T-helper 2 cell treated with Interferon-gamma antibody and Interleukin-4, amounts not matched to agents 5 μg/mL and 100 μg/mL, for 36 hours (primary cell): ENCODE results near the gene PAGR1.

Source experiments
- DNase-seq: peaks from one replicate; pipeline ENCODE4 v3.0.0; 2021; ENCODE audit warnings: low spot score
- H3K27ac Mint-ChIP-seq: one replicate; pipeline ENCODE4 v1.8.0; 2021; ENCODE audit warnings: mild to moderate bottlenecking, mixed read lengths
- H3K27me3 Mint-ChIP-seq: one replicate; pipeline ENCODE4 v1.8.0; 2021; ENCODE audit warnings: low read depth, mixed read lengths
- H3K36me3 Mint-ChIP-seq: one replicate; pipeline ENCODE4 v1.8.0; 2021; ENCODE audit warnings: low read depth, mixed read lengths
- H3K4me1 Mint-ChIP-seq: one replicate; pipeline ENCODE4 v1.8.0; 2021; ENCODE audit warnings: low read depth, mixed read lengths
- H3K4me3 Mint-ChIP-seq: one replicate; pipeline ENCODE4 v1.8.0; 2022; ENCODE audit warnings: mild to moderate bottlenecking, moderate library complexity, mixed read lengths
- H3K9me3 Mint-ChIP-seq: one replicate; pipeline ENCODE4 v1.8.0; 2021; ENCODE audit warnings: mixed read lengths

Gene PAGR1

GRCh38 chr16:29844575-29845331 is 28.8 kb downstream of the PAGR1 start:
- H3K36me3 Mint-ChIP-seq, result peaks cover 42% of the 10 kb centered on the region
- H3K4me3 Mint-ChIP-seq, result no peak overlapping the region
- no peaks in the 10 kb centered on the region for H3K27me3 Mint-ChIP-seq
- peaks cover 1% of the 10 kb centered on the region for H3K4me1 Mint-ChIP-seq
- no peak overlapping the region for H3K27ac Mint-ChIP-seq
- no peaks in the 10 kb centered on the region for H3K9me3 Mint-ChIP-seq
- no peak for DNase-seq

GRCh38 chr16:29845656-29846055 is 29.7 kb downstream of the PAGR1 start:
- Mint-ChIP-seq H3K9me3 (no peaks in the 10 kb centered on the region), H3K27ac (no peak overlapping the region), H3K36me3 (peaks cover 44% of the 10 kb centered on the region), H3K4me3 (no peak overlapping the region), H3K4me1 (peaks cover 1% of the 10 kb centered on the region), H3K27me3 (no peaks in the 10 kb centered on the region)
- DNase-seq, result no peak

GRCh38 chr16:29848420-29849297 is 32.7 kb downstream of the PAGR1 start:
- Mint-ChIP-seq H3K27ac (no peak overlapping the region), H3K27me3 (no peaks in the 10 kb centered on the region), H3K4me3 (no peak overlapping the region), H3K9me3 (no peaks in the 10 kb centered on the region), H3K36me3 (peaks cover 34% of the 10 kb centered on the region), H3K4me1 (peaks cover 1% of the 10 kb centered on the region)
- DNase-seq, result peak; percentile 72

GRCh38 chr16:29849505-29849904 is 33.6 kb downstream of the PAGR1 start:
- no peak overlapping the region for H3K27ac Mint-ChIP-seq
- peaks cover 1% of the 10 kb centered on the region for H3K4me1 Mint-ChIP-seq
- DNase-seq, result no peak
- H3K36me3 Mint-ChIP-seq, result peaks cover 27% of the 10 kb centered on the region
- H3K4me3 Mint-ChIP-seq, result no peak overlapping the region
- H3K27me3 Mint-ChIP-seq, result no peaks in the 10 kb centered on the region
- no peaks in the 10 kb centered on the region for H3K9me3 Mint-ChIP-seq

GRCh38 chr16:29850998-29851397 is 35.0 kb downstream of the PAGR1 start:
- Mint-ChIP-seq H3K4me3 (no peak overlapping the region), H3K4me1 (peaks cover 1% of the 10 kb centered on the region), H3K36me3 (peaks cover 16% of the 10 kb centered on the region), H3K27me3 (no peaks in the 10 kb centered on the region), H3K9me3 (no peaks in the 10 kb centered on the region), H3K27ac (no peak overlapping the region)
- DNase-seq, result no peak

- H3K9me3 Mint-ChIP-seq, result no peaks in the 10 kb centered on the region
- H3K36me3 Mint-ChIP-seq, result peaks cover 9% of the 10 kb centered on the region
Measured at GRCh38 chr16:29852654-29853053, 36.7 kb downstream of the PAGR1 start.

GRCh38 chr16:29854520-29855100 is 38.7 kb downstream of the PAGR1 start:
- DNase-seq, result no peak
- Mint-ChIP-seq H3K27me3 (no peaks in the 10 kb centered on the region), H3K4me1 (no peaks in the 10 kb centered on the region), H3K9me3 (no peaks in the 10 kb centered on the region), H3K36me3 (peaks cover 18% of the 10 kb centered on the region), H3K4me3 (no peak overlapping the region), H3K27ac (no peak overlapping the region)

More at GRCh38 chr16:29852654-29853053, 36.7 kb downstream of the PAGR1 start:
- Mint-ChIP-seq H3K4me3 (no peak overlapping the region), H3K27ac (no peak overlapping the region), H3K4me1 (peaks cover 1% of the 10 kb centered on the region), H3K27me3 (no peaks in the 10 kb centered on the region)
- DNase-seq, result no peak

- no peak overlapping the region for H3K4me3 Mint-ChIP-seq
- H3K27ac Mint-ChIP-seq, result no peak overlapping the region
- peaks cover 23% of the 10 kb centered on the region for H3K36me3 Mint-ChIP-seq
- DNase-seq, result no peak
- H3K4me1 Mint-ChIP-seq, result peaks cover 10% of the 10 kb centered on the region
- H3K27me3 Mint-ChIP-seq, result no peaks in the 10 kb centered on the region
- H3K9me3 Mint-ChIP-seq, result no peaks in the 10 kb centered on the region
Measured at GRCh38 chr16:29857133-29857760, 41.3 kb downstream of the PAGR1 start.

GRCh38 chr16:29858149-29858849 is 42.3 kb downstream of the PAGR1 start:
- H3K4me1 Mint-ChIP-seq, result peaks cover 12% of the 10 kb centered on the region
- no peak overlapping the region for H3K27ac Mint-ChIP-seq
- no peaks in the 10 kb centered on the region for H3K27me3 Mint-ChIP-seq
- no peak overlapping the region for H3K4me3 Mint-ChIP-seq
- H3K9me3 Mint-ChIP-seq, result no peaks in the 10 kb centered on the region
- no peak for DNase-seq
- H3K36me3 Mint-ChIP-seq, result peaks cover 23% of the 10 kb centered on the region

GRCh38 chr16:29858974-29859373 is 43.0 kb downstream of the PAGR1 start:
- H3K27ac Mint-ChIP-seq, result no peak overlapping the region
- no peak overlapping the region for H3K4me3 Mint-ChIP-seq
- H3K9me3 Mint-ChIP-seq, result no peaks in the 10 kb centered on the region
- peaks cover 12% of the 10 kb centered on the region for H3K4me1 Mint-ChIP-seq
- DNase-seq, result no peak
- H3K27me3 Mint-ChIP-seq, result no peaks in the 10 kb centered on the region
- peaks cover 23% of the 10 kb centered on the region for H3K36me3 Mint-ChIP-seq

- H3K36me3 Mint-ChIP-seq, result peaks cover 23% of the 10 kb centered on the region
- no peak for DNase-seq
- H3K9me3 Mint-ChIP-seq, result no peaks in the 10 kb centered on the region
- H3K4me1 Mint-ChIP-seq, result peaks cover 12% of the 10 kb centered on the region
- no peak overlapping the region for H3K27ac Mint-ChIP-seq
- H3K4me3 Mint-ChIP-seq, result peak overlapping the region; percentile 99
- H3K27me3 Mint-ChIP-seq, result no peaks in the 10 kb centered on the region
Measured at GRCh38 chr16:29860218-29860617, 44.3 kb downstream of the PAGR1 start.

GRCh38 chr16:29862383-29862883 is 46.5 kb downstream of the PAGR1 start:
- no peak for DNase-seq
- Mint-ChIP-seq H3K27ac (peak overlapping the region; percentile 96), H3K4me1 (peaks cover 12% of the 10 kb centered on the region), H3K4me3 (peak overlapping the region; percentile 99), H3K27me3 (no peaks in the 10 kb centered on the region), H3K9me3 (no peaks in the 10 kb centered on the region), H3K36me3 (peaks cover 23% of the 10 kb centered on the region)
